ENCODE data around the gene A2M.

The A2M gene

GRCh38 chr12:9037431-9037830 is 78.3 kb downstream of the A2M start:
- DNase-seq (ENCODE audit: low spot score) = no peak

DNA sequence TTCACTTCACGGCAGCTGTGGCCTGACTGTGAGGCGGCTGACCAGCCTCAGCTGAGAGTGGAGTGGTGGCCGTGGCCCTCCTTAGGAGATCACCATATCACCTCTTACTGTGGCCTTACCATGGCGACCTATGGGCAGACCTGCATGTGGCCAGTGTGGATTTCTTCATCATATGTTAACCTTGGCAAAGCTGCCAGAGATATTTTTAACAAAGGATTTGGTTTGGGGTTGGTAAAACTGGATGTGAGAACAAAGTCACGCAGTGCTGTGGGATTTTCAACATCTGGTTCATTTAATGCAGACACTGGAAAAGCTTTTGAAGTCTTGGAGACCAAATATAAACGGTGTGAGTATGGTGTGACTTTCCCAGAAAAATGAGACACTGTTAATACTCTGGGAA is 79.5 kb downstream of the A2M start:
- no peak for DNase-seq (ENCODE audit: low spot score)

GRCh38 chr12:9034095-9034494 is 81.6 kb downstream of the A2M start:
- DNase-seq (ENCODE audit: low spot score) = no peak

DNA sequence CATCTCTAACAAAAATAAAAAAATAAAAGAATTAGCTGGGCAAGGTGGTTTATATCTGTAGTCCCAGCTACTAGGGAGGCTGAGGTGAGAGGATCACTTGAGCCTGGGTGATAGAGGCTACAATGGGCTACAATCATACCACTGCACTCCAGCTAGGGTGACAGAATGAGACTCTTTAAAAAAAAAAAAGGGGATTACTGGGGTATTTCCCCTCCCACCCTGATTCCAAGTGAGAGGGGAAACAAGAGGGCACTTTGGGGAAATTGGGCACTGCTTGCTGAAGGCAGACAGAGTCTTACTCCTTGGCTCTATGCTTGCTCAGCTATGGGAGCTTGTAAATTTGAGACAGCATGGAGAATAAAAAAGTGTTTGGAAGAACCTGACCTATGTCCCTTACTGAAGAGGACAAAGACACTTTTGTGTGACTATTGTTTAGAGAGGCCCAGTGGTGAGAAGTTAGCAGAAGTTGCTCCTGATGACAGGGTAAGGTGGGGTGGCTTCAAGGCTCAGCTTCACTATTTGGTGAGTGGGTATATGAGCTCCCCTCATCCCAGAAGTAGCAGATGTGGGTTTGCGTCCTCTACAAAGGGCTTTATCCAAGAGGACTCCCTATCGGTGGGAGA is 82.3 kb downstream of the A2M start:
- DNase-seq (ENCODE audit: low spot score) = no peak

- no peak for DNase-seq (ENCODE audit: low spot score)
These were observed 83.3 kb downstream of the A2M start for GRCh38 chr12:9032202-9032964.

DNA sequence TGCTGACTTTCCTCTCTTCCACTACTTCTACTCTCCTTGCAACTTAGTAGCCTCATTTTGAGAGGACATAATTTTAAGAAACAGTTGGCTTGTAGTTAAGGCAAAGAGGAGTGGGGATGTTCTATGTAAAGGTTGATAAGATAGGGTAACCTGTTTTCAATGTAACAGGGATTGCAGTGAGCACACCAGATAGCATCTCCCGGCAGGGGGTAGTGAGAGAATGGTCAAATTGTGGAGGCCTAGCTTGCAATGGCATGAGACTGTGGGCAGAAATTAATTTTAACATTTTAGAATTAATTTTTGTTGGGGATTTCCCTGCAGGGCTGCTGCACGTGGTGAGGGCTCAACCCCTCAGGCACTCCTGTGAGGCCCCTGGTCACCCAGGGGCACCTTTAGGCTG is 84.9 kb downstream of the A2M start:
- DNase-seq (ENCODE audit: low spot score) = no peak

GRCh38 chr12:9027161-9028059 is 88.3 kb downstream of the A2M start:
- DNase-seq (ENCODE audit: low spot score) = no peak

- no peak for DNase-seq (ENCODE audit: low spot score)
These were observed 91.2 kb downstream of the A2M start for GRCh38 chr12:9024512-9024911.

GRCh38 chr12:9022592-9022991 is 93.1 kb downstream of the A2M start:
- no peak for DNase-seq (ENCODE audit: low spot score)

Data from AG08396 (cell line).